ENCODE measurements around the gene NAT8. TPM values are rescaled to one million over a fixed set of nuclear protein-coding genes. Genes with fewer than 3 reads are reported as not detected.
"Not testable (repeated sequence)": the region's sequence is repeated elsewhere in the genome, so short reads cannot be mapped to it uniquely, and the experiment has no call there.

Gene NAT8
- polyA plus RNA-seq, 5 donors: 1.1 to 1.7 (median 1.4) TPM

DNA sequence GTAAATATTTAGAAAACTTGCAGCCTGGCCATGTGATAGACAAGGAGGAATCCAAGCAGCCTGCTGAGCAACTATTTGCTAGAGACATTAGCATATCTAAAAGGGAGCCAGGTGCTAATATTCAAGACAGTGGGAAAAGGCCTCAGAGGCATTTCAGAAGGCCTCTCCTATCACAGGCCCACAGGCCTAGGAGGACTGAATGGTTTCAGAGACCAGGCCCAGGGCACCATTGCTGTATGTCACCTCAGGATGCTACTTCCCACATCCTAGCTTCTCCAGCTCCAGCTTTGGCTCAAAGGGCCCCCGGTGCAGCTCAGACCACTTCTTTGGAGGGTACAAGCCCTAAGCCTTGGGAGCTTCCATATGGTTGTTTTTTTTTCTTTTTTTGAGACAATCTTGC lies 3.8 kb downstream of the NAT8 start:
- no peak for DNase-seq

DNA sequence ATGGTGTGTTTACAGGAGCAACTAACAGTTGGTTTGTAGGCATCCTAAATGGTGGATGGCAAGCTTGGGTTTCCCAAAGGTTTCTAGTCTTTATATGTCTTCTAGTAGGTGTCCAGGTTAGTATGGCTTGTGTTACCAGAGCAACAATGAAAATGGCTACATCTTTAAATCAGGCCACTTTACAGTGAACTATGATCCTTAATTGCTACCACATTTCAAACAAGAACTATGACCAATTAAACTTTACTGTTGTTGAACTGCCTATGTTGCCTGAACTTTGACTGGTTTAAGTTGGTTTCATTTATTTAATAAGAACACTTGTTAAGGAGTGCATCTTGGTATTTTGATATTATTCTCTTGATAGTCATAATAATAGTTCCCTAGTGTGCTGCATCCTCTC lies 5.2 kb downstream of the NAT8 start:
- DNase-seq: not testable (repeated sequence)

DNA sequence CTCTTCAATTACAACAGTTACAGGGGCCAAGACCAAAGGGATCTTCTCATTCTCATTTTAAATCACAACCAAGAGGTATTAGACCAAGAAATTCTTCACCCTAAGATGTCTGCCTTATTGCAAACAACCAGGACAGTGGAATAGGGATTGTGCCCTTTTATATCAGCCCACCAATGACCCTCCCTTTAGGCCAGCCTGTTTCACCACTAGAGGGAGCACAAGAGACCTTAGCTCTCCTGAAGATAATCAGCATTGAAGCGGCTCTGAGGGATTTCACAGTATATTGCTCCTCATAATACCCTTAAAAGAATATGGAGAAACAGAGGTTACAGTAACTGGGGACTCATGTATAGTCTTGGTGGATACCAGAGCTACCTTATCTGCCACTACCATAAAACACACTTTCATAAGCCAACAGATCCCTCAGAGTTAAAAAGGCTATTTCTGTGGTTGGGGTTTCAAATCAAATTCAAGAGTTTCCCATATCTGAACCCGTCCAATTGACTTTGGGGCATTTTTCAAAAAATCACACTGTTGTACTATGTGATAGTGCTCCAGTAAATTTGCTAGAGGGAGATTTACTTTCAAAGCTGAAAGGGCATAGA lies 11.5 kb downstream of the NAT8 start:
- not testable (repeated sequence) for DNase-seq

DNA sequence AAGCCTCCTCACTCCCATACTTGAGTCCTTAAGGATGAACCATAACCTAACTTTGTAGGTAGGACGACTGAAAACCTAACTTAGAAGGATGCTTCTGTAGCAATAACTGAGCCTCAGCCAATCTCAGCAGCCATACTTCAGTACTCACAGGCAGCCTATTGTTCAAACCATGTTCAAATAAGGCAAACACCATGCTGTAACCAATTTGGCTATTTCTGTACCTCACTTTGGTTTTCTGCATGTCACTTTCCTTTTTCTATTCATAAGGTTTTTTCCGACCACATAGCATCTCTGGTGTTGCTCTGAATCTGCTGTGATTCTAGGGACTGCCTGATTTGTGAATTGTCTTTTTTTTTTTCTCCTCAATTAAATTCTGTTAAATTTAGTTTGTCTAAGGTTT lies 13.7 kb downstream of the NAT8 start:
- not testable (repeated sequence) for DNase-seq

DNA sequence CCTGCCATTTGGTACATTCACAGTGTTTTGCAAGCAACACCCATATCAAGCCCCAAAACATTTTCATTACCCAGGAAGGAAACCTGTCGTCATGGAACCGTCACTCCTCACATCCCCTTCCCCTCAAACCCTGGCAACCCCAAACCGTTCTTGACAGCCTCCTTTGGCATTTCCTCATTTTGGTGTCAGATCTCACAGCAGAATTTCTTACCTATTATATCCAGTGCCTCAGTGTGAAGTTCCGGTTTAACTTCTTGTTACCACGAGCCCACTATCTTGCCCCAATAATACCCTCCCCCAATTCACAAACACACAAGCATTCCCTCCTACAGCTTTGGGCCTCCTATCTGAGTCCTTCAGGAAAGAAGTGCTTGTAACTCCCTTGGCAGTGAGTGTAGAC lies 16.0 kb downstream of the NAT8 start:
- not testable (repeated sequence) for DNase-seq

DNA sequence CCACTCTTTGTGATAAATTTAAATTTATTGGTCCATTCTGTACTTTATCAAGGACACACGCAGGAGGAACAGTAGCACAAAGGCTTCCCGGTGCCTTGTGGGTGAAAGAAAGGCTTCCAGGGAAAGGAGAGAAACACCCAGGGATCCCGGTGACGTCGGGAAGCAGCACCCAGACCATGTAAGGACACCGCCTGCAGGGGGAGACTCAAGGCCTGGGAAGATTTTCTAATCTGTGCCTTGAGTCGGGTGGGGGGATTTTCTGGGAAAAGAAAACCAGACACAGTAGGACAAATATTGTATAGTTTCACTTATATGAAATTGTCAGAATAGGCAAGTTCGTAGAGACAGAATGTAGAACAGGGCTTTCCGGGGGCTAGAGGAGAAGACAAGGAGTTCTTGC lies 17.6 kb downstream of the NAT8 start:
- not testable (repeated sequence) for DNase-seq

DNA sequence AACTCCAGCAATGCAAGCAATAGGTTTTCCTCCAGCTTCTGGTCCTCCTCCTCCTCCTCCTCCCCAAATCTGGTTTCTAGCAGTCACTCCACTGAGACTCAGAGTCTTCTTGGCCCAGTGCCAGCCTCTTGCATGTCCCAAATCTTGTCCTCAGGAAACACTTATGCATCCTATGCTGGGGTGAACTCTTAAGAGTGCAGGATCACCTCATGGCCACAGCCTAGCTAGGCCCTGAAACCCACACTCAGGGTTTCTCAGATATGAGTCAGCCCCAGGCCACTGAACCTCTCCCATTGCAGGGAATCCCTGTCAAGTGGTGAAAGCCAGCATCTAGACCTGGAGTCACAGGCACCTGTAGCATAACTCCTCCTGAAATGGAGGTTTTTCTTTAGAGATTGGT lies 18.2 kb downstream of the NAT8 start:
- not testable (repeated sequence) for DNase-seq

DNA sequence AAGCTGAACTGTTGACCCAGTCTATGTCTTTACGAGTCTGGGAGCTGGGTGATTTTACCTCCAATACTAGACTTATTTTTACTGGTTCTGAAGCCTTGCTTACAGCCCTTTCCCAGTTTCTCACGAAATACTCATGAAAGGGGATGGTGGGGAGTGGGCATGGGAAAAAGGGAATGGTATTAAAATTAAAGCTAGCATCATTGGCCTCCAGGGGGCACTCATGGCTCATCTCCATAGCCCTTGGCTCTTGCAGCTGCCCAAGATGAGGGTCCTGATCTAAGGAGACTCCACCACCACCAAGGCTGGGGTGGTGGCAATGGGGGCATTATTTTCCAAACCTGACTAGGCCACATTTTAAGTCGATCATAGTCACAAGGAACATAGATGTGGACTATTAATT lies 22.3 kb downstream of the NAT8 start:
- not testable (repeated sequence) for DNase-seq

DNA sequence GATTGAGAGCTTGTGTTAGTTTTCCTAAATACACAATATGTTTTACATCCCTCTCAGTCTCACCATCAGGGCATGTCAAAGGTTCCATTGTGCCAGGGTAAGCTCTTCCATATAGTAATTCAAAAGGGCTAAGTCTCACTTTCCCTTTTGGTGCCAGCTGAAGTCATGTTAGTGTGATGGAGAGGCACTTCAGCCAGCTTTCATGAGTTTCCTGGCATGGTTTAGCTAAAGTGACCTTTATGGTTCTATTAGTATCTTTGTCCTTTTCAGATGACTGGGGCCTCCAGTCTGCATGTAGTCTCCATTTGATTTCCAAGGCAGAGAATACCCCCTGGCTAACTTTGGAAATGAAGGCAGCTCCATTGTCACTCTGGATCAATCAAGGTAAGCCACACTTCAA lies 27.2 kb downstream of the NAT8 start:
- DNase-seq: no peak

DNA sequence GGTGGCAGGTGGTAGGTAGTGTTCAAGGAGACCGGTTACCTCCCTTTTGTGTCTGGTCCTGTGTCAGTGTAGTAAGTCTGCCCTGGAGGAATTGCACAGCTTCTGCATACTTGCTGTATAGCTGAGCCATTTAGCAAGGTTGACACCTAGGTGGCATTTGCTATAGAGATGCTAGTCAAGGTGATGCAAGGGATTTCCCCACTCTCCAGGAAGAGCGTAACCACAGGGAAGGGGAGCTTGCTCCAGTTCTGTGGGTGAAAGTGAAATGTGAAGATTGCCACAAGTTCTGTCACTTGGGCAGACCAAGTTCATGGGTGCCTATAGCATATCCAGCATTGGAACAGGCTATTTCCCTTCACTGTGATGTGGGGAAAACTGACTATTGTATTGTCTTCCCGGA lies 28.1 kb downstream of the NAT8 start:
- DNase-seq: no peak

DNA sequence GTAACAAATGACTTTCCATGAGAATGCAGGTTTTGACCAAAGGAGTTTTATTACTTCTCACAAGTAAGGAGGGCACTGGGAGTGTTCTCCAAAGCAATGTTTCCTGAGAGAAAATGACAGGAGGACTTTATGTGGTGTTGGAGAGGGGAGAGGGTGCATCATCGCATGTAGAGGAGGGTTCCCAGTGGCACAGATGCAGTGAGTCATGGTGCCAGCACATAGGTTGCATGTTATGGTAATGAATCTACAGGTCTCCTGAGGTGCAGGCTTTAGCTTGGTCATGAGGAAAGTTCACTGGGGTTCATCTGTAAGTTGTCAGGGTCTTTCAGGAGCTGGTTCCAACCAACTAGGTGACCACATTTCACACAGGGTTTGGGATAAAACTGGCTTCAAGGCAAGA lies 30.4 kb downstream of the NAT8 start:
- no peak for DNase-seq

DNA sequence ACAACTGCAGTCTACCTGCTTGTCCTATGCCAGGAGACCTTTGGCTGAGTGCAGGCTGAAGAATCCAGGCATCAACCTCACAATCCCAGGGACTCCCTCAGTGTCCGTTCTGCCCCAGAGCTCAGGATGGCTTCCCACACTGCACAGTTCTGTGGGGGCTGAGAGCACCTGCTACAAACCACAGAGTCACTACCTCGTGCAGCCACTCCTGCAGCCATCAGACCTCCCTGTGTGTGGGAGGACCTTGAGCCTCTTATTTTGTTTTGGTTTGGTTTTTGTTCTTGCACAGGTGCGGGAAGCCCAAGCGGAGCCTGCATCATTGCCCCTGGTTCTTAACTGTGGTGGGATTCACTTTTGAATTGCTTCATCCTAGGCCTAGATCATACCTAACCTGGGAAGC lies 31.0 kb downstream of the NAT8 start:
- DNase-seq: no peak

DNA sequence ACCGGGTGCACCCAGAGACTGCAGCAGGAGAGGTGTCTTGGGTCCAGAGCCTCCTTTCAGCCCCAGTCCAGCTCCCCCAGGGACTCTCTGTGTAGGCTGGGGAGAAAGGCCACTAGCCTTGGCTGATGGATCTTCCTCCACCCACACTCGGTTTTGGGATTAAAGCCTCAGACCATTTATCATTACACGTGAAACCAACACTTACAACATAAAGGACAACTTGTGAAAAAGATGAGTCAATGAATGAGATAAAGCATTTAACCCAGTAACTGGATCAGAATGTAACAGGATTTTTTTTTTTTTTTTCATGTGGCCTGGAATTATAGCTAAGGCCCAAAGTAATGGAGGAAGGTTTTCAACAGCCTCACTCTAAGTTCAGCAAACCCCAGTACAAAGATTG lies 32.1 kb downstream of the NAT8 start:
- no peak for DNase-seq

DNA sequence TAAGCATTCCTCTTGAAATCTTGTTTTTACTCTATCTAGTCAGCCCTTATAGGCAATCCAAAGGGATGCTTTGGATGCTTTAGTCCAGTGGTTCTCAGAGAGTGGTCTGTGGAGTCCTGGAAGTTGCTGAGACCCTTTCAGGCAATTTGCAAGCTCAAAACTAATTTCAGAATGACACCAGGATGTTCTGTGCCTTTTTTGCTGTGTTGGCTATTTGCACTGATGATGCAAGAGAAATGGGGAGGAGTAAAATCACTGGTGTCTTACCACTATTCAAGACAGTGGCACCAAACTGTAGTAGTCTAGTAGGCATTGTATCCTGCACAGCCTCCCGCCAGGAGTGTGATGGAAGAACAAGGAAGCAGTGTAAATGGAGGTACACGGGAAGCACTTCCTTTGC lies 37.6 kb downstream of the NAT8 start:
- DNase-seq: not testable (repeated sequence)

DNA sequence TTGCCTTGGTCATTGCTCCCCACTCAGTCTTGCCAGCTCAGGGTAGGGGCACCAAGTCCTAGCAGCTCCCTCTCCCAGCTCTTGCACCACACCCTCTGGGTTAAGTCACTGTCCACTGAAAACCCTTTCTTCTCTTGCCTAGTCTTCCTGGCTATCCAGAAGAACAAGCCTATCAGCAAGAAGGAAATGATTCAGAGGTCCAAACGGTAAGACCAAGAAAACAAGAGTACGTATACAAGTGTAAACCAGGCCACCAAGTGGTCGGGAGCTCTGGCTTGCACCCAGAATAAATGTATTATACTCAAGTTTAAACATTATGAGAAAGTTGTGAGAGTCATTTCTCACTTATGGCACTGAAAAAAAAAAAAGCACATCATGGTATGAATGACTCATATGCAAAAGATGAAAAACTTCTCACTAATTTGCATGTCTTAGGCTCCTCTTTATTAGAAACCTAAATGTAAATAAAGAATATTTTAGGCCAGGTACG lies 39.1 kb downstream of the NAT8 start:
- not testable (repeated sequence) for DNase-seq

DNA sequence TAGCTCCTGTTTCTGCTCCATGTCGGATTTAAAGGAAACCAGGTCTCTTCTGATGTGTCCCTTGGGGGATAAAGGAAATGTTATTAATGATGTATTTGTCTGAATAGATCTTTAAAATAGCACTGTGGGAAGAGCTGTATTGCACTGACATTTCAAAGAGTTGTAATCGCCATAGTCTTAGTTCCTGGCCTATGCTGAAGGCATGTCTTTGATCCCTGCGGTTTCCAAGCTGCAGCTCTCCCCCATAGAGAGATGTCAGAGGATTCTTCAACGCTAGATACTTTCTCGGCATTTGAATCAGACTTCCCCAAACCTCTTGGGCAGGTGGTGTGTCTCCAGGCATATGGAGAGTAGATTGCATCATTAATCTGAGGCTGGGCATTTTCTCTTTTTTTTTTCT lies 40.4 kb downstream of the NAT8 start:
- no peak for DNase-seq

DNA sequence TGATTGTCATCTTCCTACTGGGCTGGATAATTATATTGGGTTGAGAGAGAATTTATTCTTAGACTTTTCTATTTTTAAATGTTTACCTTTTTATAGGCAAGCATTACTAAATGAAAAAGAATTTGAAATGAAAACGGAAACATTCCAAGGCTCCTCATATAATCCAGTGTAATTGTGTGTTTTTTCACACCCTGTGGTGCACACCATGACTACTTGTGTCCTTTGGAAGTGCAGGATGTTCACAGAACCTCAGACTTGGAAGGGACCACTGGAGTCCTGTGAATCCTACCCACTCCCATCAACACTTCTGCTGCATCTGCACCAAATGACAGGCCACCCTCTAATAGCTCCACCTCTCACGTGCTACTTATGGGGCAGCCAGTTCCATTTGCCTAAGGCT lies 48.0 kb downstream of the NAT8 start:
- no peak for DNase-seq

DNA sequence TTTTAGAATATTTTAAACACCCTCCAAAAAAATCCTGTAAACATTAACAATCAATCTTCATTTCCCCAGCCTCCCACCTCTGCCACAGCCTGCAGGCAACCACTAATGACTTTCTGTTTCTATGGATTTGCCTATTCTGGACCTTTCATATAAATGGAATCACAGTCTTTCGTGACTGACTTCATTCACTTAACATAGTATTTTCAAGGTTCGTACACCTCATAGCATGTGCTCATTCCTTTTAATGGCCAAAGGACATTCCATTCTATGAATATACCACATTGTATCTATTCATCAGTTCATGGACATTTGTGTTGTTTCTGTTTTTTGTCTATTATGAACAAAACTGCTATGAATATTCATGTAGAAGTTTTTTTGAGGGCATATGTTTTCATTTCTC lies 48.5 kb downstream of the NAT8 start:
- DNase-seq: no peak

Other genes with a start within 250 kb of the NAT8 start
- 10 to 100 TPM; 64.9 to 92.0 (median 75.2) TPM for gene TPRKB, start 94.9 kb upstream of the NAT8 start, polyA plus RNA-seq (ENCODE audit: insufficient read depth in 1 of 5, insufficient read length in 5 of 5, low replicate concordance in 1 of 5)
- 10 to 100 TPM; 29.3 to 43.1 (median 31.5) TPM for gene DUSP11, start 137.7 kb upstream of the NAT8 start, polyA plus RNA-seq (ENCODE audit: insufficient read depth in 1 of 5, insufficient read length in 5 of 5, low replicate concordance in 1 of 5)
- gene C2orf78, start 141.8 kb upstream of the NAT8 start, polyA plus RNA-seq (ENCODE audit: insufficient read depth in 1 of 5, insufficient read length in 5 of 5, low replicate concordance in 1 of 5): not detected
- 10 to 100 TPM; 48.0 to 59.2 (median 57.3) TPM for gene STAMBP, start 186.5 kb upstream of the NAT8 start, polyA plus RNA-seq (ENCODE audit: insufficient read depth in 1 of 5, insufficient read length in 5 of 5, low replicate concordance in 1 of 5)

Measured in right lung (tissue), 5 donors.